GM18867 (cell line): Measurements from ENCODE around the gene GTF3C5.
"Not testable (repeated sequence)": the region's sequence is repeated elsewhere in the genome, so short reads cannot be mapped to it uniquely, and the experiment has no call there.

Source experiments
- ATAC-seq: cut with Tn5 transposase; IDR thresholded peaks from one replicate; pipeline ENCODE4 v1.9.1; 2021; ENCODE audit warnings: mild to moderate bottlenecking, moderate library complexity; ENCODE audit not compliant: unreplicated experiment

The GTF3C5 gene

GRCh38 chr9:133051966-133052539 is 21.3 kb downstream of the GTF3C5 start:
- ATAC-seq, result no peak

DNA sequence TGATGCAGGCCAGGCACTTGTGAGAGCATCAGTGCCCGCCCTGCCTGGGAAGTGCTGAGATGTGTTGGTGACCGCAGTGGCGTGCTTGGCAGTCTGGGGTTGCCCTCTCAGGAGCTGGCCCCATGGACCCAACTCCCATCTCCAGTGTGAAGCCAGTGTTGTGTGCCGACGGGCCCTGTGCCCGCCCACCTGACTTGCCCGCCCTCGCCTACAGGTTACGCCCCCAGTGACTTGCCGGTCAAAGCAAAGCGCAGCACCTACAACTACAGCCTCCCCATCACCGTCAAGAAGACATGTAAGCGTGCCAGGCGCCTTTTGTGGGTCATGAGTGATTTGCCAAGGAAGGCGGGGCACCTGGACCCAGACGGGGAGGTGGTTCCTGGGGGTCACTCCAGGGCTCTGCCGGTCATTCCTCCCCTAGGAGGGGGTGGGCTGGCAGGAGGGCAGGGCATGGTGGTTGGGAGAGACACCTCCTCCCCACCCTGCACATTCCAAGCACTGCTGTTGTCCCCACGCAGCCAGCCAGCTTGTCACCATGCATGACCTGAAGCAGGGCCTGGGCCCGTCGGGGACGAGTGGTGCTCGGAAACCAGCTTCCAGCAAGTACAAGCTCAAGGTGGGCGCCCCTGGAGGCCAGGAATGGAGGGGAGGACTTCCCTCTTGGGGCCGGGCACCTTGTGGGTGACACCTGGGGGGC is 23.5 kb downstream of the GTF3C5 start:
- no peak for ATAC-seq

DNA sequence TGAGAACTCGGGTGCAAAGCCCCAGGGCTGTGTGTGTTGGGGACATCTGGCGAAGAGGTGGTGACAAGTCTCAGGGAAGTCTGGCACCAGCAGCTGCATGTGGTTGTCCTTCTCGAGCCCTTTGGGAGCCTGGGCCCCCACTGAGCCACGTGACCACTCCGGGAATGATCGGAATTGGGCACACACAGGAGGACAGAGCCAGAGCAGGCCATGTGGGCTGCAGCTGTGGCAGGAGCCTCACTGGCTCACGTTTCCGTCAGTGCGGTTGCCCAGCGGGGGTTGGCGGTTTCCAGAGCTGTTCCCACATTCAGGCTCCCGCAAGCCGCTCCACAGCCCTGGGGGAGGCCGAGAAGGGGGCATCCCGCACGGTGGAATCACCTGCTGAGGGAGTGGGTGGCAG is 24.2 kb downstream of the GTF3C5 start:
- ATAC-seq, result no peak

DNA sequence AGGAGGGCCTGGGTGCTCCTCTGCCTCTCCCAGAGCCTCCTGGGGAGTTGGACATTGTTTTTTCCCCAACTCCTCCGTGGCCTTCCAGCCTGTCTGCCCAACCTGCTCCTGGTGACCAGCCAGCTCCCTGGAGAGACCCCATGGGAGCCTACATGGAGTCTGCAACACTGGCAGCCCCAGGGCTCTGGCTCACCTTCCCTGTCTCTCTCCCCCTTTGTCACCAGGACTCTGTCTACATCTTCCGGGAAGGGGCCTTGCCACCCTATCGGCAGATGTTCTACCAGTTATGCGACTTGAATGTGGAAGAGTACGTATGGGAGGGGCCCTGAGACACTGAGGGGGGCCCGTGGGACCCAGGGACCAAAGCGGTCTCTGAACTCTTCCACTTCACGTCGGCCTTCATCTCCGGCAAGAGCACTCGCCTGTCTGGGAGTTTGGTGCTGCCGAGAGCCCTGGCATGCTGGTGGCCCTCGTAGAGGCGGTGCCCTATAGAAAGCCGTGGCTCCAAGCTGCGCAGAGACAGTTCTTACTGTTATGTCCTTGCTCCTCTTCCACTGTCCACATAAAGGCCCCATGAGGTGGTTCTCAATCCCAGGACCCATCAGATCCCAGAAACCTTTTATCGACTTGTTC is 25.1 kb downstream of the GTF3C5 start:
- ATAC-seq, result no peak

GRCh38 chr9:133056533-133056932 is 25.7 kb downstream of the GTF3C5 start:
- ATAC-seq, result no peak

DNA sequence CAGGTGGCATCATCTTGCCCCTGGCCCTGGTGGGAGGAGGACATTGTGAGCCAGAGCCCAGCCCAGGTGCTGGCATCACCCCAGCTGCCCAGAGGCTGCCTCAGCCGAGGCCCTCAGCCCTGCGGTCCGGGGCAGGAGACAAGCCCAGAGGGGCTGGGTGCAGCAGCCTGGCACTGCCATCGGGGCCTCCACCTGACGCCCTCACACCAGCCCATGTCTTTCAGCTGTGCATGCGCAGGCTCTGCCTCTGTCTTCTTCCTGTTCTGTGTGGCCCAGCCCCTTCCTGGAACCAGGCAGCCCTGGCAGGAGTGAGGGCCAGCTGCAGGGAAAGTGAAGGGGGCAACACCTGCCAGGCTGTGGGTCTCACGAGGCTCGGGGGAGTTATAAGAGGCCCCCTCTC is 26.2 kb downstream of the GTF3C5 start:
- no peak for ATAC-seq

GRCh38 chr9:133057553-133057952 is 26.8 kb downstream of the GTF3C5 start:
- no peak for ATAC-seq

DNA sequence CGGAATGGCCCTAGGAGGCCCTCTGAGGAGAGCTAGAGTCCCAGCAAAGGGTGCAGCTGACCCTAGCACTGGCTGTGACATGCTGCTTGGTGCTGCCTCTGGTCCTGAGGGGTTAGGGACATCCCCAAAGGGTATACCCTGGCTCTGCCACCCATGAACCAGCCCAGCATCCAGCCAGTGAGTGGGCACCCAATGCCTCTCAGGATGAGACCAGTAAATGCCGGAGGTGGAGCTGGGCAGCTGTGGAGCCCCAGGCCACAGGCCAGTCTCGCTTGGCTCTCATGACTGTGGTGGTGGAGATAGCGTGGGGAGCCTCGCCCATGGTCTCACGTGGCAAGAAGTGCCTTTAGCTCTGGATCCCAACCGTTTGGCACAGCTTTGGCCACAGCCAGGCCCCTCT is 27.3 kb downstream of the GTF3C5 start:
- ATAC-seq, result no peak

GRCh38 chr9:133058550-133059320 is 27.9 kb downstream of the GTF3C5 start:
- ATAC-seq, result no peak

GRCh38 chr9:133059623-133060022 is 28.8 kb downstream of the GTF3C5 start:
- no peak for ATAC-seq

GRCh38 chr9:133060417-133060841 is 29.6 kb downstream of the GTF3C5 start:
- ATAC-seq, result no peak

- ATAC-seq, result not testable (repeated sequence)
These were observed 30.4 kb downstream of the GTF3C5 start for GRCh38 chr9:133061019-133061763.

GRCh38 chr9:133061764-133062145 is 31.0 kb downstream of the GTF3C5 start, which contains the start of gene CEL:
Gene CEL, plus strand, starts transcription at chr9:133061981. Its CDS starts 22 bp downstream, at chr9:133062003.
- not testable (repeated sequence) for ATAC-seq

GRCh38 chr9:133062569-133062968 is 31.8 kb downstream of the GTF3C5 start:
- not testable (repeated sequence) for ATAC-seq

DNA sequence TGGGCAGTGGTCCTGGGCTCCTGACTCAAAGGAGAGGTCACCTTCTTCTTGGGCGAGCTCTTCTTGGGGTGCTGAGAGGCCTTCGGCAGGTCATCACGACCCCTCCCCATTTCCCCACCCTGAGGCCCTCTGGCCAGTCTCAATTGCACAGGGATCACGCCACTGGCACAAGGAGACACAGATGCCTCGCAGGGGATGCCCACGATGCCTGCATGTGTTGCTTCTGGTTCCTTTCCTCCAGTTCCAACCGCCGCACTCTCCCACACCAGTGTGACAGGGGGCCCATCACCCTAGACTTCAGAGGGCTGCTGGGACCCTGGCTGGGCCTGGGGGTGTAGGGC is 32.3 kb downstream of the GTF3C5 start:
- ATAC-seq, result no peak

- ATAC-seq, result no peak
These were observed 32.9 kb downstream of the GTF3C5 start for GRCh38 chr9:133063500-133064231.

- no peak for ATAC-seq
These were observed 33.7 kb downstream of the GTF3C5 start for GRCh38 chr9:133064241-133065069.

GRCh38 chr9:133065070-133065388 is 34.2 kb downstream of the GTF3C5 start:
- ATAC-seq, result no peak

DNA sequence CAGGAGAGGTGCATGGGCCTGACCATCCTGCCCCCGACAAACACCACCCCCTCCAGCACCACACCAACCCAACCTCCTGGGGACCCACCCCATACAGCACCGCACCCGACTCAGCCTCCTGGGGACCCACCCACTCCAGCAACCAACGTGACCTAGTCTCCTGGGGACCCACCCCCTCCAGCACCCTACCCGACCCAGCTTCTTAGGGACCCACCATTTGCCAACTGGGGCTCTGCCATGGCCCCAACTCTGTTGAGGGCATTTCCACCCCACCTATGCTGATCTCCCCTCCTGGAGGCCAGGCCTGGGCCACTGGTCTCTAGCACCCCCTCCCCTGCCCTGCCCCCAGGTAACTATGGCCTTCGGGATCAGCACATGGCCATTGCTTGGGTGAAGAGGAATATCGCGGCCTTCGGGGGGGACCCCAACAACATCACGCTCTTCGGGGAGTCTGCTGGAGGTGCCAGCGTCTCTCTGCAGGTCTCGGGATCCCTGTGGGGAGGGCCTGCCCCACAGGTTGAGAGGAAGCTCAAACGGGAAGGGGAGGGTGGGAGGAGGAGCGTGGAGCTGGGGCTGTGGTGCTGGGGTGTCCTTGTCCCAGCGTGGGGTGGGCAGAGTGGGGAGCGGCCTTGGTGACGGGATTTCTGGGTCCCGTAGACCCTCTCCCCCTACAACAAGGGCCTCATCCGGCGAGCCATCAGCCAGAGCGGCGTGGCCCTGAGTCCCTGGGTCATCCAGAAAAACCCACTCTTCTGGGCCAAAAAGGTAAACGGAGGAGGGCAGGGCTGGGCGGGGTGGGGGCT is 35.6 kb downstream of the GTF3C5 start:
- ATAC-seq, result no peak
